SK-N-SH (cell line): ENCODE results near the gene GJB1.

Experiments used
- MXI1 ChIP-seq: IDR thresholded peaks from 2 replicates; pipeline ENCODE4 v1.6.1; 2012; ENCODE audit warnings: mild to moderate bottlenecking, low read depth, low read length, improper control_type of control experiment
- TF ChIP-seq, protein P1 (sequence below): IDR thresholded peaks from 2 replicates; pipeline ENCODE4 v1.4.0; 2012; ENCODE audit warnings: low read depth, borderline replicate concordance
- TF ChIP-seq, protein P2 (sequence below): fragments of 200-600 bp; sonication (generic); IDR thresholded peaks from 2 replicates; pipeline ENCODE4 v1.6.1; 2017; ENCODE audit warnings: antibody characterized with exemption, mild to moderate bottlenecking, moderate library complexity
- TF ChIP-seq, protein P3 (sequence below): IDR thresholded peaks from 2 replicates; pipeline ENCODE4 v1.6.1; 2012; ENCODE audit warnings: mild to moderate bottlenecking, low read depth, low read length, moderate library complexity

DNA sequence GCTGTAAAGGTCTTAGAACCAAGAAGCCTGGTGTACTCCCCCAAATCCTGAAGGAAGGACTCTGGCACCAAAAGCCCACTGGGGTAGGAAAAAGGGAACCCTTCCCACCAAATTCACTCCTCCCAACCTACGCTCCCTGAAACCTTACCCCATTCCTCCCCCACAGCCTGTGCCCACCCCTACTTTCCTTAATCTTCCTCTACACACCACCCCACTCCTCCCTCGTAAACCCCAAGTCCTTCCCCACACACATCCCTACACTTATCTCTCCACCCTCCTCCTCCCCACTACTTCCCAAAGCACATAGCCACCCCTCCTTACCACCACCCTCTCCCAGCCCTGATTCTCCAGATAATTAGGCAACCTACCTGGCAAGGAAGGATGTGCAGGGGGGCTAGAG, 29.2 kb downstream of the GJB1 start:
- TF ChIP-seq, protein P1, sequence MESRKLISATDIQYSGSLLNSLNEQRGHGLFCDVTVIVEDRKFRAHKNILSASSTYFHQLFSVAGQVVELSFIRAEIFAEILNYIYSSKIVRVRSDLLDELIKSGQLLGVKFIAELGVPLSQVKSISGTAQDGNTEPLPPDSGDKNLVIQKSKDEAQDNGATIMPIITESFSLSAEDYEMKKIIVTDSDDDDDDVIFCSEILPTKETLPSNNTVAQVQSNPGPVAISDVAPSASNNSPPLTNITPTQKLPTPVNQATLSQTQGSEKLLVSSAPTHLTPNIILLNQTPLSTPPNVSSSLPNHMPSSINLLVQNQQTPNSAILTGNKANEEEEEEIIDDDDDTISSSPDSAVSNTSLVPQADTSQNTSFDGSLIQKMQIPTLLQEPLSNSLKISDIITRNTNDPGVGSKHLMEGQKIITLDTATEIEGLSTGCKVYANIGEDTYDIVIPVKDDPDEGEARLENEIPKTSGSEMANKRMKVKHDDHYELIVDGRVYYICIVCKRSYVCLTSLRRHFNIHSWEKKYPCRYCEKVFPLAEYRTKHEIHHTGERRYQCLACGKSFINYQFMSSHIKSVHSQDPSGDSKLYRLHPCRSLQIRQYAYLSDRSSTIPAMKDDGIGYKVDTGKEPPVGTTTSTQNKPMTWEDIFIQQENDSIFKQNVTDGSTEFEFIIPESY = no peak
- TF ChIP-seq, protein P2, sequence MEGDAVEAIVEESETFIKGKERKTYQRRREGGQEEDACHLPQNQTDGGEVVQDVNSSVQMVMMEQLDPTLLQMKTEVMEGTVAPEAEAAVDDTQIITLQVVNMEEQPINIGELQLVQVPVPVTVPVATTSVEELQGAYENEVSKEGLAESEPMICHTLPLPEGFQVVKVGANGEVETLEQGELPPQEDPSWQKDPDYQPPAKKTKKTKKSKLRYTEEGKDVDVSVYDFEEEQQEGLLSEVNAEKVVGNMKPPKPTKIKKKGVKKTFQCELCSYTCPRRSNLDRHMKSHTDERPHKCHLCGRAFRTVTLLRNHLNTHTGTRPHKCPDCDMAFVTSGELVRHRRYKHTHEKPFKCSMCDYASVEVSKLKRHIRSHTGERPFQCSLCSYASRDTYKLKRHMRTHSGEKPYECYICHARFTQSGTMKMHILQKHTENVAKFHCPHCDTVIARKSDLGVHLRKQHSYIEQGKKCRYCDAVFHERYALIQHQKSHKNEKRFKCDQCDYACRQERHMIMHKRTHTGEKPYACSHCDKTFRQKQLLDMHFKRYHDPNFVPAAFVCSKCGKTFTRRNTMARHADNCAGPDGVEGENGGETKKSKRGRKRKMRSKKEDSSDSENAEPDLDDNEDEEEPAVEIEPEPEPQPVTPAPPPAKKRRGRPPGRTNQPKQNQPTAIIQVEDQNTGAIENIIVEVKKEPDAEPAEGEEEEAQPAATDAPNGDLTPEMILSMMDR = no peak
- no peak for TF ChIP-seq MXI1
- TF ChIP-seq, protein P3, sequence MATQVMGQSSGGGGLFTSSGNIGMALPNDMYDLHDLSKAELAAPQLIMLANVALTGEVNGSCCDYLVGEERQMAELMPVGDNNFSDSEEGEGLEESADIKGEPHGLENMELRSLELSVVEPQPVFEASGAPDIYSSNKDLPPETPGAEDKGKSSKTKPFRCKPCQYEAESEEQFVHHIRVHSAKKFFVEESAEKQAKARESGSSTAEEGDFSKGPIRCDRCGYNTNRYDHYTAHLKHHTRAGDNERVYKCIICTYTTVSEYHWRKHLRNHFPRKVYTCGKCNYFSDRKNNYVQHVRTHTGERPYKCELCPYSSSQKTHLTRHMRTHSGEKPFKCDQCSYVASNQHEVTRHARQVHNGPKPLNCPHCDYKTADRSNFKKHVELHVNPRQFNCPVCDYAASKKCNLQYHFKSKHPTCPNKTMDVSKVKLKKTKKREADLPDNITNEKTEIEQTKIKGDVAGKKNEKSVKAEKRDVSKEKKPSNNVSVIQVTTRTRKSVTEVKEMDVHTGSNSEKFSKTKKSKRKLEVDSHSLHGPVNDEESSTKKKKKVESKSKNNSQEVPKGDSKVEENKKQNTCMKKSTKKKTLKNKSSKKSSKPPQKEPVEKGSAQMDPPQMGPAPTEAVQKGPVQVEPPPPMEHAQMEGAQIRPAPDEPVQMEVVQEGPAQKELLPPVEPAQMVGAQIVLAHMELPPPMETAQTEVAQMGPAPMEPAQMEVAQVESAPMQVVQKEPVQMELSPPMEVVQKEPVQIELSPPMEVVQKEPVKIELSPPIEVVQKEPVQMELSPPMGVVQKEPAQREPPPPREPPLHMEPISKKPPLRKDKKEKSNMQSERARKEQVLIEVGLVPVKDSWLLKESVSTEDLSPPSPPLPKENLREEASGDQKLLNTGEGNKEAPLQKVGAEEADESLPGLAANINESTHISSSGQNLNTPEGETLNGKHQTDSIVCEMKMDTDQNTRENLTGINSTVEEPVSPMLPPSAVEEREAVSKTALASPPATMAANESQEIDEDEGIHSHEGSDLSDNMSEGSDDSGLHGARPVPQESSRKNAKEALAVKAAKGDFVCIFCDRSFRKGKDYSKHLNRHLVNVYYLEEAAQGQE = no peak
